GM04504 (cell line): Measurements from ENCODE around the gene RGS14.

Experiments
- DNase-seq: peaks from one replicate; pipeline ENCODE4 v3.0.0-alpha.2; 2012; ENCODE audit warnings: low read depth

The RGS14 gene, protein sequence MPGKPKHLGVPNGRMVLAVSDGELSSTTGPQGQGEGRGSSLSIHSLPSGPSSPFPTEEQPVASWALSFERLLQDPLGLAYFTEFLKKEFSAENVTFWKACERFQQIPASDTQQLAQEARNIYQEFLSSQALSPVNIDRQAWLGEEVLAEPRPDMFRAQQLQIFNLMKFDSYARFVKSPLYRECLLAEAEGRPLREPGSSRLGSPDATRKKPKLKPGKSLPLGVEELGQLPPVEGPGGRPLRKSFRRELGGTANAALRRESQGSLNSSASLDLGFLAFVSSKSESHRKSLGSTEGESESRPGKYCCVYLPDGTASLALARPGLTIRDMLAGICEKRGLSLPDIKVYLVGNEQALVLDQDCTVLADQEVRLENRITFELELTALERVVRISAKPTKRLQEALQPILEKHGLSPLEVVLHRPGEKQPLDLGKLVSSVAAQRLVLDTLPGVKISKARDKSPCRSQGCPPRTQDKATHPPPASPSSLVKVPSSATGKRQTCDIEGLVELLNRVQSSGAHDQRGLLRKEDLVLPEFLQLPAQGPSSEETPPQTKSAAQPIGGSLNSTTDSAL

DNA sequence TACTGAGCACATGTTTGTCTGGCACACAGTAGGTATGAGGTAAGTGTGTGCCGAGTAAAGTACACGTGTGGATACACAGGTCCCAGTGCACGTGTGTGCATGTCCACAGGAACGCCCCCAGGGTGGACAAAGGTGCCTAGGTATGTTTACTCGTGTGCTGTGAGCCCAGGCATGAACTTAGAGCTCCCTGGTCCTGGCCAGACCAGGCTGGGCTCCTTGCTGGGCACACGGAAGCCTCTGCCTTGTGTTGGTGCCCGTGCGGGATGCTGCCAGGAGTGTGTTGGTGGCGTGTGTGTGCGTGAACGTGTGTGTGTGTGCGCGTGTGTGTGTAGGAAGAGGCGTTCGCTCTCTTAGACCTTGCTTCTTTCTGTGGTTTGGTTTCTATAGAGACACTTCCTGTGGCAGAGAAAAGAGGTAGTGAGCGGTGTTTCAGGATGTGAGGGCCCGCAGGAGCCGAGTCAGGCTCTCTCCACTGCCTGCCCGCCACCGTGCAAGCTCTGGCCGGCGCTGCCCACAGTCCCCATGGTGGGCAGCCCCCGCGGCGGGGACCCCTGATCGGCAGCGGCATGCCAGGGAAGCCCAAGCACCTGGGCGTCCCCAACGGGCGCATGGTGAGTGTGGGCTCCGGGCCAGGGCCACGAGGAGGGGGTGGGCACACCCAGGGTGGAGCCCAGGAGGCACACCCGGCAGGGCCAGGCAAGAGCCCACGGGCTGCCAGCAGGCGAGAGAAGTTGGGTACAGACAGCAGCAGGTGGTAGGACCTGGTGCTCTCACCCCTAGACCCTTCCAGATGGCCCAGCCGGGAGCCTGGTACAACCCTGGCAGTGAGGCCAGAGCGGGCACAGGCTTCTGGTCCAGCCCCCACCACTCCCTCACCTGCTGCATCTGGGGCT, at the start of gene RGS14:
Gene RGS14, plus strand, starts transcription at position 466 of the 893 bp plus-strand sequence. Its CDS starts 101 bp downstream, at position 567.
- no peak for DNase-seq

GRCh38 chr5:177308740-177309139, 49.0 kb upstream of the RGS14 start:
- DNase-seq, result no peak

GRCh38 chr5:177309351-177310191, 48.2 kb upstream of the RGS14 start:
- no peak for DNase-seq

DNA sequence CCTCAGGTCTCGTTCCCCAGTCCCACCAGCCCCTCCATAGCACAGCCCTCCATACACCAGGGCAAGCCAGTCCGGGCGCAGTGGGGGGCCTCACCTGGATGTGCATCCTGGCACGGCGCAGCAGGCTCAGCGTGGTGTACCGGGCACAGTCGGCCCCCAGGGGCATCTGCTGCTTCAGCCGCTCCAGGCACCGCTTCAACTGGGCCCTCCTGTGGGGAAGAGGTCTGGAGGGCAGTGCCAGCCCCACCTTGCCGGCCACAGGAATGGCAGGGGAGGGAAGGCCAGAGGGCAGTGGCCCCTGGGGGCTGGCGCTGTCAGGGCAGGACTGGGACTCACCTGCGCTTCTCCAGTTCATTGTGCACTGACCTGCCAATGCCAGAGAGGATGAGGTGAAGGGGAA, 47.4 kb upstream of the RGS14 start:
- no peak for DNase-seq

DNA sequence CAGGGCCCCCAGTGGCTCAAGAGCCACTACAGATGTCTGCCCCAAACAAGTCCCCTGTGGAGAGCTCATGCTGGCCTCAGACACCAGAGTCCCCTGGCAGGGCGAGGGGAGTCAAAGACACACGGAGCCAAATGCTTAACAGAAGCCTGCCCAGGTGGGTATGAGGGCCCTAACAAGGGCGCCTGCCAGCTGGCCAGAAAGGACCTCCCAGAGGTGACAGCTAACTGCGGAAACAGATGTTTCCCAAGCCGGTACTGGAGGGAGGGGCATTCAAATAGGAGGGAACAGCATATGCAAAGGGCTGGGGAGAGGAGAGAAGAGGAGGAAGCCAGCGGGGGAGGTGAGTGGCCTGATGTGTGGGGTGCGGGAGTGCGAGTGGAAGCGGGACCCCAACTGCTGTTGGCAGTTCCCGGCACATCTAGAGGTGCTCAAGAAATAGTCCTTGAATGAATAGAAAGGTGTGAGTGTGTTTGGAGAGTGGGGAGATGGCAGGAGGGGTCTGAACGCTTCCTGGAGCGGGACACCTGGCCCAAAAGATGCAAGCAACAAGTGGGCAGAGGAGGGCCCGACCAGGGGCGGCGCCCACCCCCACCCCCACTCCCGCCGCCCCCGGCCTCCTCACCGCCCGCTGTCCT, 46.9 kb upstream of the RGS14 start:
- no peak for DNase-seq

GRCh38 chr5:177311392-177311722, 46.4 kb upstream of the RGS14 start:
- DNase-seq, result no peak

DNA sequence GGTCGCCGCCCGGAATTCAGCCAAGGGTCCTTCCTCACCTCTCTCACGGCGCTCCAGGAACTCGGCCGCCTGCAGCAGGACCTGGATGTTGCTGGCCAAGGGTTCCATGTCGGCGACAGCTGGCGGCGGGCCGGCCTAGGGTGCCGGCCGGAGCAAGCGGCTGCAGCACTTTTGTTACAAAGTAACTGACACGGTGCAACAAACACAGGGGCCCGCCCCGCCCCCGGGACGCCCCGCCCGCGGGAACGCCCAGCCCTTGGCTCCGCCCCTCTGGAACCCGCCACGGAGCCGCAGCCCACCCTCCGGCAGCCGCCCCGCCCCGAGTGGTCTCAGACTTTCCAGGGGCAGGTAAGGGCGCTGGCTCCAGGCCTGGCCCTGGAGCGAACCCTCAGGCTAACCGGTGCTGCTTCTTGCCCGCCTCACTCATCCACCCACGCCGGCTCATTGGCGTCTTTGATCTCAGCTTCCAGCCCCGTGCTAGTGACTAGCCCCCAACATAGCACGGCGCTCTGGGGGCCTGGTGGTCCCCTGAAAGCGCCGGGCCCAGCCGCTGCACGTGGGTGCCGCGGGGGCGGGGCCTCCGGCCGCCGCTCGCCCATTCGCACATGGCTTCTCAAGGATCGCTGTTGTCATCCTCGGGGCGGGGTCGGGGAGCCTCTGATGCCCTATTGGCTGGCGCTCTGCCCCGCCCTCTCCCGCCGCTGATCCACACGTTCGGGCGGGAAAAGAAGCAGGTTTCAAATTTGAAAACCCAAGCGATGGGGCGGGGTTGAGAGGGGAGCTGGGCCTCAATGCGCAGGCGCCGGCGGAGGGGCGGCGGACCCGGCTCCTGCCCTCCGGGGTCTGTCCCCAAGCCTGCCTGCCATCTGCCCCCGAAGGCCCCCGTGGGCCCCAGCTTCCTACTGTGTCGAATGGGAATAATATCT, 45.7 kb upstream of the RGS14 start, which contains the start of gene MXD3:
Gene MXD3, minus strand, starts transcription at position 176 of the 926 bp plus-strand sequence. Its CDS starts 68 bp downstream, at position 108.
- peak; percentile 81 for DNase-seq

DNA sequence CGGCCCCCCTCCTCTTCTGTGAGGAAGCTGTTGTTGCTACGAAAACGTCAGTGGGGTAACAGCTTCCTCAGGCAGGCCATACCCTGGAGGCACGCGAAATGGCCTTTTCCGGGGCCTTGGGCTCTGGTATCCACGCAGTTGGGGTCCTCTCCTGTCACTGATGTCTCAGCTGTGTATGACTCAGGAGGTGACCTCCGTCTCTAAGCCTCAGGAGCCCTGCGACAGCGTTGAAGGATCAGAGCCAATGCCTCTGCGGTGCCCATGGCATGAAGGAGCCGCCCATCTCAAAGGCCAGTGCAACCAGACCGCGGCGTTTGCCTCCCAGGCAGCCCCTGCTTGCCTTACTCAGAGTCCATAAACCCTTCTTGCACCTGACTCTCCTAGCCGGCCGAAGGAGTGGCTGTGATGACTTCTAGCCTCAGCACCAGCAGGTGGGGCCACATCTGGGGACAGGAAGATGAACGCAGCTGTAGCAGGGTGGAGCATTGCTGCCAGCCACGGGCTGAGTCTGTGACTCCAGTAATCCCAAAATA, 45.0 kb upstream of the RGS14 start:
- no peak for DNase-seq

- no peak for DNase-seq
Observed at GRCh38 chr5:177313561-177314259, 44.0 kb upstream of the RGS14 start.

DNA sequence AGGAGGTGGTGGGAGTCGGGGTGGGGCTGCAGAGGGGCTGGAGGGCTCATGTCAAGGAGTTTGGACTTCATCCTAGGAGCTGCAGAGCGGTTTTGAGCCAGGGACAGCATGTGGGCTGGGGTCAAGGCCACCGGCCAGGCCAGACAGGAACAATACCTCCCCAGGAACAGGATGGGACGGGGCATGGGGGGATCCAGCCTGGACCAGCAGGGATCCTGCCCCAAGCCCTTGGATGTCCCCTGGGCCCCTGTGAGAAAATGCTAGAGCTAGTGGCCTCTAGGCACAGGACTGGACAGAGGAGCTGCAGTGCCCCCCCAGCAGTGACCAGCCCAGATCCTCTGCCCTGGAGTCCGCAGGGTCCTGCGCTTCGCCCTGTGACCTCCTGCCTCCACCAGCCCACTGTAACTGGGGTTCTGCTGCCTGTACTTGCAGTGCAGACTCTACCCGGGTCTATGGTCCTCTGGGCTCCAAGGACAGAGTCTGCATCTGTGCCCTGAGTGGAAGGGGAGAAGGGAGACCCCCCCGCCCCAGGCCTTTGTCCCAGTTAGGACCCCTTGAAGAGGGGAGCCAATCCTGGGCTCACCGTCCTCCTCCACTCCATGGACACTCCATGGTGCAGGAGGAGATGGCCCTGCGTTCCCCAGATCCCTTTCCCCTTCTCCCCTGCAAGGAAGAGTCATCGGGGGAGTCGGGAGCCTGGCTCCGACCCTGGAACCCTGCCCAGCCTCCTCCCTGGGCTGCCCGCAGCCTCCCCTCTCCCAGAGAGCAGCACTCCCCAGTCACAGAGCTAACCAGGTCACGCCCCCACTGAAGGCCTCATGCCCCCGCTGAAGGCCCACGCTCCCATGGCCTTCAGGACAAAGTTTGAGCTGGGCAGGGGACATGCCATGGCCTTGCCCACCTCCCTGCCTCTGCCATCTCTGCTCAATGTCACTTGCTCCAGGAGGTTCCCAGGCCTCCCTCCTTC, 43.1 kb upstream of the RGS14 start:
- no peak for DNase-seq

DNA sequence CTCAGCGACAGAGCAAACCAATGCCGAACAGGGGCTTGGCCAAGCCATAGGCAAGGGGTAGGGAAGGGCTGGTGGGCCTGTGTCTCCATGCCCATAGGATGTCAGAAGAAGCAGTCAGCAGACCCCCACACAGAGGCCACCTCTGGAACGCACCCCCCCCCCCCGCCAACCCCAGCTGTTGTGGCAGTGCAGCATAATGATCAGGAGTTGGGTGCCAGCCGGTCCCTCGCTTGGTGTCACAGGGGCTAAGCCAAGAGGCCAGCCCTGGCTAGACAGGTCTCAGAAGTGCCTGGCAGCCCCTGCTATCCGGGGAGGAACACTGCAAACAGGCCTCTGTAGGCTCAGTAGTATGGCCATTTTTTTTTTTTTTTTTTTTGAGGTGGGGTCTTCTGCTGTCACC, 42.3 kb upstream of the RGS14 start:
- no peak for DNase-seq

- no peak for DNase-seq
Observed at GRCh38 chr5:177316005-177316404, 41.7 kb upstream of the RGS14 start.

DNA sequence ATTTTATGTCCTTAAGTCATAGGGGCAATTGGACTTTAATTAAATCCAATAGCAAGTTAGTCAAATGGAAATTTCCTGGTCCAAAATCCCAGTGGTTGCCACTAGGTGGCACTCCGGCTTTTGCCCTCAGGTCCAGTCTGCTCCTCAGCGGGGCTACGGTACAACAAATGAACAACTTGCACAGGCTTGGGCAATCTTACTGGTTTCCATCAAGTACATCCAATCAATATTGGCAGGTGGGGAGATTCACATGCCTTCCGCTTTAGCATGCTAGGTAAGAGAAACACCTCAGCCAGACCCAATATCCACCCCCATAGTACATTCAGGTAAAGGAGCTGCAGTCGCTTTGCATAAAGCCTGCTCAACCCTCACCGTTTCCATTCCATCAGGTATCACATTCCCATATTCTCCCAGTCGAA, 39.8 kb upstream of the RGS14 start:
- peak; percentile 46 for DNase-seq

DNA sequence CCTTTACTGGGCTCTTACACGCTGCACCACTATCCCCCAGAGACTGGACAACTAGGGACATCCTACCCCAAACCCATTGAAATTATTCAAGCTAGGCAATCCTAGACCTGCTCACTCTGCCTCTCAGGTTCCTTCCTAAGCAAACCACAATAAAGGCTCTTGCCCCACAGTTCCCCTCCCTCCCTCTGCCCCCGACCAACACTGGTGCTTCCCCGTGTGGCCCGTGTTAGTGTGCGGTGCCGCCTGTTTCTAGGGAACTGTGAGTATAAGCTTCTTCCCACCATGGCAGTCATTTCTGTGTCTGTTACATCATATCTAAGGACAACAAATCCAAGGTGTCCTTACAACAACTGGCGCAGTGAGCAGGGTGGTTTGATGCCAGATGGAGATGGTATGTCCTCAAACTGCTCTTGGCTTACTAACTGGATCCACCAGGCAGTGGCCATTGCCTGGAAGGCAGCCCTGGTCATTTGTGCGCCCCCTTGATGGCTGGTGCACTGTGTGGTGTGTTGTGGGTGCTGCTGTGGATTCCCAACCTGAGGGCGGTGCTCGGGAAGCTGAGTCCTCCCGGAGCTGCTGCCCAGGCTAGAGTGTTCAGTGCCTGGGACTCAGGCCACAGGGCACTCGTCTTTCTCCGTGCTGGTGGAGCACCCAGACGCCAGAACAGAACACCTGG, 37.7 kb upstream of the RGS14 start:
- no peak for DNase-seq

GRCh38 chr5:177320879-177321278, 36.8 kb upstream of the RGS14 start:
- no peak for DNase-seq

DNA sequence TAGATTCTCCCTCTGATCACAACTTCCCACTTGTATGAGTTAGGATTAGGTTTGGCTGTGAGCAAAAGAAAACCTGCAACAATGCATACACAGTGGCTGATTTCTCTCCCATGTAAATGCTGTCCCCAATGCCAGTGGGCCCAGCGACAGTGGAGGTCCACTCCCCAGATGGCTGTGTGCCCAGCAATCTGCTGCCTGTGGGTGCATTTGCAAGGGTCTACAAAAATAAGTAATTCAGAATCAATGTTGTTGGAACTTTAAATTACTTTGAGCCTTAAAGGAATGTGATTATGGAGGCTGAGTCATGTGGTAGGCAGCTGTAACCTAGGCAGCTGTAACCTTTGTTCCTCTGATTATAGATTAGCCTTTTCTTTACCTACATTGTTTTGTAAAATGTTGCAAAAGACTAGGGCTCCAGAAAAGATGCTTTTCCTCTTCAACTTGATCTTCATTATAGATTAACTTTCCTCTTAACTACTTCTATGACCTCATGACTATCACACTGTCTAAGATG, 31.8 kb upstream of the RGS14 start:
- no peak for DNase-seq
